Fibroblast of skin of scalp (primary cell): ENCODE results near the gene TSHZ1.

Experiments used
- DNase-seq: peaks from one replicate; pipeline ENCODE4 v3.0.0-alpha.2; 2013

TSHZ1 gene

DNA sequence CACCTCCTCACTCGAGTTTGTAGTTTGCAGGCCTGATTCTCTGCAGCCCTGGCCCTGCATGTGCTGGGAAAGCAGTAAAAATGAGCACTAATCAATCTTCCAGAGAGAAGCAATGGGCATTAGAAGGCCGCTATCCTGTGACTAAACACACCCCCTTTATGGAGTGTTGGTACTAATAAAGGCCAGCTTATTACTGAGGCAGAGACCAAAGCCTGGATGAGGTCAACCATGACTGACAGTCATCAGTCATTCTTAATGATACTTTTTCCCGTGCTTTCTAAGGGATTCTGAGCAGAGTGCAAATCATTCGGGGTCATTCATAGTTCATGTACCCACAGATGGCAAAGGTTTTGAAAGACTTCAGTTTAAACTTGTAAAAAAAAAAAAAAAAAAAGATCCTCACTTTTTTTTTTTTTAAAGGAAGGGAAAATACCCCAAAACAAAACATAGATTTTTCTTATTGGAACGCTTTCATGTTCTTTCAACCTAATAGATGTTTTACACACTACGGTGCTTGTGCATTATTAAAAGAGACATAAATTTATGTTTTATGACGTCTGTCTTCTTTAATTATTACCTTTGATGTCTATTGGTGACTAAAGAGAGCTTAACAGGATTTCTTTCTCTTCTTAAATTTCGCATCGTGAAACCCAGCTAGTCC is 13.2 kb downstream of the TSHZ1 start:
- DNase-seq: no peak

DNA sequence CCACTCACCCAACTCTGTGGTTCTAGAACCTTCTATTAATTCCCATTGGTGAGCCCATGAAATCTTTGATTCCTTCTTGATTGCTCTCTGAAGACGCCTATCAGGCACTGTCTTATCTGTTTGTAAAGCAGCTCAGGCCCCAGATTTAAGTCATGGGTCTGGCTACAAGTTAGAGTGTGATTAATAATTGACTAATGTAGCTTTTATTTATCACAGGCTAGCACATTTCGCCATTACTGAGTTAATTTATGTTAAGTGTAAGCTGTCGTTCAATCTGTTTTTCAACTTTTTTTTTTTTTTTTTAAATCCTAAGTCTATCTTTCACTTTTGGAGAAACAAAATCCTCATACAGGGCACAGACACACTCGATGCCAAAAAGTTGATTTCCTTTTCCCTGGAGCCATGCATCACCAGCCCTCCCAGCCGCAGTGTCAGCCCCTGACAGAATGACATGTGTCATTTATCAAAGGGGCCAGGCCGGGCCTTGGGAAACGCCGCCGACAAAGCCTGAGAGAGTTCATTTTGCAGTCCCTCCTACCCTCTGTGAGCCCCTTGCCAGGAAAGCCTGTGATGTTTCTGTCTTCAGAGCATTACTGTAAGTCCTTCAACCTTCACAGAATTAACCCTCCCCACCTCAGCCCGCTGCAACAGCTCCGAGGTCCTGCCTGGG is 15.8 kb downstream of the TSHZ1 start:
- DNase-seq: no peak

DNA sequence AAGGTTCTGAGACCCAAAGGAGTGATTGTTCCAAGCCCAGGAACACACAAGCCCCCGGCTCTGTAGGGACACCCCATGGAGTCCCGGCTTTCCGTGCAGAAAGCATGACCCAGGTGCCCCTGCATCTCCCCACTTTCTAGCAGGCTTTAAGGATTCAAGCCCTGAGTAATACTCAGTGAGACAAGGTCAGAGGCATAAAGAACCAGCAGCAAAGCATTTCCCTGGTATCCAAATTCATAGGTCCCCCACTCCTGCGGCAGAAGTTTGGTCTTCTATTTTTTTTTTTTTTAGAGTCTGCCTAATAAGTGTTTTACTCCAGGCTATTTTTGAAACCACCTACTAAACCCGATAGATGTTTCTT is 16.3 kb downstream of the TSHZ1 start:
- no peak for DNase-seq

DNA sequence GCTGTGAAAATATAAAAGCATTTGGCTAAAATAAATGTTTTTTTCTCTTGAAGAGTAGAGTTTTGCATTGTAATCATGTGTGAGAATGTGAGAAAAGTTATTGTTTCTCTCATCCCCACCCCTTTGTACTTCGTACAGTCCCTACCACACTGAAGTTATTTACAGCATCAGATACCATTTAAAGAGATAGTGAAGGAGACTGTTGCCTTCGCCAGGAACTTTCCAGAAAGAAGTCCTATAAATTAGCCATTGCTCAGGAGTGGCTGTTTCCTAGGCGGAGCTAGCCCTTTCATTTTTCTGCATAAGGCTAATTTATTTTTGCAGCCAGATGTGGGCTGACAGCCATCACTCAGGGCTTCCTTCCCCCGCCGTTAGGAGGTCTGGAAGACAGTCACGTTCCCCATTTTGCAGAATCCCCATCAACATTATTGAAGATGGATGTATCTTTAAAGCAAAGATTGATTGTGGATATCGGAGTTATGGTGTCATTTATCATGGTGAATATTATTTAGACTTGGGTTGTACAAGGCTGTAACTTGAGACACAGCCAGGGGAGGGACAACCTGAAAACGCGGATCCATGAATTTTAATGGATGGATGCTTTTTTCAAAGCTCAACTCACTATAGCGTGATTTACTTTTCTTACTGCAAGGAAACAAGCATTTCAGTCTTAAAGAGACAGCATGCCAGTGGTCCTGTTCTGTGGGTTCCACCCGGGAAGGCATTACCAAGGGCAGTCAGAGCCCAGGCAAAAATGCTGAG is 17.1 kb downstream of the TSHZ1 start:
- no peak for DNase-seq

DNA sequence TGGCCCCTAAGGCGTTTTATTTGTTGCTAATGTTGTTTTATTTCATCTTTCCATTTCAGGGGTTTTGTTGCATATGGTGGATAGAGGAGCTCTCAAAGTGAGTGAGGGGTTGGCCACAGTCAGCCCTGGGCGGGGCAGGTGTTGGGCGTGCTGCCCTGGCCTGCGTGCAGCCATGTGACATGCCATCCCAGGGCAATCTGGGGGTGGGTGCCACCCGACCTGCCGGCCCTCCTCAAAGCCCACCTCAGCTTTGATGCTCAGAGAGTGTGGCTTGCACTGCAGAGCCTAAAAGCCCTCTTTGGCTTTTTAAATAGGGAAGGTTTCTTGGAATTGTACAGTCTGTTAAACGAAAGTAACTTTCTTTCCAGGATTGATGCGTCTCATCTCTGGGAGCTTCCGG is 18.4 kb downstream of the TSHZ1 start:
- DNase-seq: no peak

DNA sequence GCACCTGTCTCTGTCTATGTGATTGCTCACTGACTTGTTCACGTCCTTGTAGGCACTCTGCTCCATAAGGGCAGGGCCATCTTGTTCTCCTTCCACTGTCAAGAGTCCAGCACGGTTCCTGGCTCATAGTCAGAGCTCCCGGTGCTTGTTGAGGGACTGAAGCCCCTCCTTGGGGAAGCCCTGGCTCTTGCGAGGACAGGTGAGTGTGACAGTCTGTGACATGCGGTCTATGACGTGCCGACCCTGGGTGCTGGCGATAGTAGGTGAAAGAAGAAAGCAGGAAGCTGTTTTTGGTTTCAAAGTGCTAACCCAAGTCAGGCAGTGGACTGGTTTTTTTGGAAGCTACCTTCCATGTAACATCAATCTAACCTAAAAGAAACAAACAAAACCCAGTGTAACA is 18.8 kb downstream of the TSHZ1 start:
- no peak for DNase-seq

DNA sequence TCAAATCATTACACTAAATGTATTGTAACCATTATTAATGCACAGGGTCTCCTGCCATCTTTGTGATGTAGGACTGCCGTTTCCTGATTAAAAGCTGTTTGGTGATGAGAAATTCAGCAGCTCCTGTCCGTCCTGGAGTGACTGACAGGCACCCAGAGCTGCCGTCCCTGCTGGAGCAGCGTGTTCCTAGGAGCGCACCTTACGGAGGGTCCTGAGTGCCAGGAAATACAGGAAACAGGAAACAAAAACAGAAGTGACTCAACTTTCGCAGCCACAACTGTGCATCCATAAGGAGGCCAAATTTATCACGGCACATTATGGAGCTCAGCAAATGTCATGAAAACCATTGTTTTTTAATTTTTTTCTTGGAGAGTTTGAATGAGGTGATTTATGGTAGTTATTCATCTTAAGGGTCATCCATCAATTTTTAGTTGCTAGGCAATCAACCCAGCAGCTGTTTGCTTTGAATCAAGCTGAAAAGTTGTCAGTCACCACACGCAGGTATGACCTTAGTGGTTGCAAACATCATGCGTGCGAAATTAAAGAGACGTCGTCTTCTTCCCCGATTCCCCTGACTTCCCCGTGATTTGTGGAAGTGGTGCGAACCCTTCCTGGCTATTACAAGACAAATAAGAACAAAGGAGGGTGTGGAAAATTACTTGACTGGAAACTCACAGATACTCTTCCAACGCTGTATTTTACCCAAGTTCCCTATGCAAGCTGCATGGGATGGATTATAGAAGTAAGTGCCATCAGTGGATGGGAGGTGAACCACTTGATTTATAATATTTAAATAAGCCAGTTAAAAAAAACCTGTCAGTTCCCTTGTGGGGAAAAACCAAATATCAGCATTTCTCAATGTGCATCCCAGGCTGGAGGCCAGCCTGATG is 19.8 kb downstream of the TSHZ1 start:
- DNase-seq: no peak

DNA sequence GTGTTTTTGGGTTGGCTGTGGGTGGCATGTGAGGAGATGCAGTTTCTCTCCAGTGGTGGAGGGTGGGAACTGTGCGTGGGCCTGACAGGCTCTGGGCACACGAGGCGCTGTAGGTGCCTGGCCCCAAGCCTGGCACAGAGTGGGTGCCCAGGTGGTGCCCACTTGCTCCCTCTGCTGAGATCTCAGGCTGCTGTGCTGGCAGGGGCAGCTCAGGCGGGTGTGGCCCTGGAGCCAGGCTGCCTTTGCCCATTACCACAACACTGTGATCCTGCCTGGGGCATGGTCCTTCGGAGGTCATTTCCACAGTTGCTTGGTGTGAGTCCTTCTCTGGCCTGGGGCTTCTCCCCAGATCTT is 20.4 kb downstream of the TSHZ1 start:
- no peak for DNase-seq

DNA sequence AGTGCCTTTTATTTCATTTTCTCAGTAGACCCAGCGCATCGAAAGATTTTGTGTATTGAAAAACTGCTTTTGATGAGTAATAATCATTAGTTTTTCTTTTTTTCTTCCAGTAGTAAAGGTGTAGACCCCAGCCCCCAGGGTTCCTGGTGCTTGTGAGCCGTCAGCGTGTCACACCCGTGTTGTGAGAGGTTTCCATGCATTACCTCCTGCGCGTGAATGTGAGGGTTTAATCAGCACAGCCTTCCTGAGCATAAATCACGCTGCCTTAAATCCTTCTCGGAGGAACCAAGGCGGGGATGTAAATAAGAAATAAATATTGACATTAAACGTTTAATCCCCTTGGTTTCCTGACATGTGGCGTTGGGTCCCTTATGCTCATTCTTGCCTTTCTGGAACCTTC is 24.3 kb downstream of the TSHZ1 start:
- DNase-seq: no peak

DNA sequence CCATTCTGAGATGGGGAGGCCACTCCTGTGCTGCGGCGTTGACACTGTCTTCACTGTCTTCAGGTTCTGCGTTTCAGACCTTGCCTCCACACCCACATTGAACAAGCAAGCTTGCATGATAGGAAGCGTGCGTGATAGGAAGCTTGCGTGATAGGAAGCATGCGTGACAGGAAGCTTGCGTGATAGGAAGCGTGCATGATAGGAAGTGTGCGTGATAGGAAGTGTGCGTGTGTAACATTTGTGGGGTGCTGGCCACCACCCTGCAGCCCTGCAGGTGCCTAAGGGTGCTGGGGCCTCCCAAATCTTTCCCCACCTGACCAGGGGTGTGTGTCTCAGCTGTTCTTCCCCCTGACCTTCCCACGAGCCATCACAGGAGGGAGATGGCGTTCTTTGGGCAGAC is 25.3 kb downstream of the TSHZ1 start:
- no peak for DNase-seq

DNA sequence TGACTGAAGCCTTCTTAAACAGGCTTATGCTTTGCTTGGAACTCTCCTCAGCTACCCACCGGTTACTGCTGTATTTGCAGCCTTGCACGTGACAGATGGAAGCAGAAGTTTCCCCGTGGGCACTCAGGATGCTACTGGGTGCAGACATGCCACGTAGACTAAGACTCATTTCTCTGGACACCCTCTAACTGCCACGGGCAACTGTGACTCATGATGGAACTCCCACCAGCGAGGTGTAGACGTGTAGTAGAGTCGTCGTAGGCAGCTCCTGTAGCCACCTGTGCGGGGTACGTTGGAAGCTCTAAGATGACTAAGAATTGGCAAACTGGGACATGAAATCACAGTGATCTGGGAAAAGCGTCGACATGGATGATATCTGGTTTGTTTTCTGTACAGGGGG is 27.5 kb downstream of the TSHZ1 start:
- DNase-seq: no peak

DNA sequence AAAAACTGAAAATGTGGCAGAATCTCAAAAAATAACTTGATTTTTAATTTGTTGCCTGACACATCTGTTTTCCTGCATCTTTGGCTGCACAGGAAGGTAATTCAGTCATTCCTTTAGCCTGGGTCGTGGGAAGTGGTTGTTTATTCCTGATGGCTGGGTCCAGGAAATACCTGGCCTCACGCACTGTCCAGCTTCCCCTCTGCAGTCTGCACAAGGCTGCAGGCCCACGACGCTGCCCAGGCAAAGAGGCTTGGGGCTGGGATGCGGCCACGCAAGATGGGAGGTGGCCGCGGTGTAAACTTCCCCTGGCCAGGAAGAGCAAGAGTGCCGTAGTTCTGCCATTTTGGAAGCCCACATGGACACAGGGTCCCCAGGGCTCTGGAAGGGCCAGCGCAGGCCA is 28.2 kb downstream of the TSHZ1 start:
- no peak for DNase-seq

DNA sequence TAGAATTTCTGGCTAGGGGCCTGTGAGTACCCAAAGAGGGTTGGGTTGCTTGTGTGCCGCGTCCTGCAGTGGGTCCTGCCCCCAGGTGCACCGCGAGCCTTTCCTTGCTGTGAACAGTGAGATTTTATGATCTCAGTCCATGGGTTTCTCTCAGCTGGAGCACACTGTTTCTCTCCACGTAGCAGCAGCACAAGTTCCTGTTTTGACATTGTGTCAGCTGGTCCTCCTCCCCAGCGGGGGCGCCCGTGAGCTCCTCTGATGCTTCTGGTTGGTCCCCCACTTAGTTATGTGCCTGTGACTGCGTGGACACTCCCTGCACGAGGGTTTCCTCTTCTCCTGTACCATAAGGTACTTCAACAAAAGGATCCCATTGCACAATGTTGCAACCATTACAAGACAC is 29.8 kb downstream of the TSHZ1 start:
- DNase-seq: no peak

DNA sequence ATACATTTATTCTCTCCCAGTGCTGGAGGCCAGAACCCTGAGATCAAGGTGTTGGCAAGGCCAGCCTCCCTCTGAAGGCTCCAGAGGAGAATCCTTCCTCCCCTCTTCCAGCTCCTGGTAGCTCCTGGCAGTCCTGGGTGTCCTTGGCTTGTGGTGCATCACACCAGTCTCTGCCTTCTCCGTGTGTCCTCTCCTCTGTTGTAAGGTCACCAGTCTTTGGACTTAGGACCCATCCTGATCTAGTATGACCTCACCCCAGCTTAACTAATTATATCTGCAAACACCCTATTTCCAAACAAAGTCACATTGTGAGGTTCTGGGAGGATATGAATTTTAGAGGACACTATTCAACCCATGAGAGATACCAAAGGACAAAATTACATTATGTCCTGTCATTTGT is 31.1 kb downstream of the TSHZ1 start:
- no peak for DNase-seq

DNA sequence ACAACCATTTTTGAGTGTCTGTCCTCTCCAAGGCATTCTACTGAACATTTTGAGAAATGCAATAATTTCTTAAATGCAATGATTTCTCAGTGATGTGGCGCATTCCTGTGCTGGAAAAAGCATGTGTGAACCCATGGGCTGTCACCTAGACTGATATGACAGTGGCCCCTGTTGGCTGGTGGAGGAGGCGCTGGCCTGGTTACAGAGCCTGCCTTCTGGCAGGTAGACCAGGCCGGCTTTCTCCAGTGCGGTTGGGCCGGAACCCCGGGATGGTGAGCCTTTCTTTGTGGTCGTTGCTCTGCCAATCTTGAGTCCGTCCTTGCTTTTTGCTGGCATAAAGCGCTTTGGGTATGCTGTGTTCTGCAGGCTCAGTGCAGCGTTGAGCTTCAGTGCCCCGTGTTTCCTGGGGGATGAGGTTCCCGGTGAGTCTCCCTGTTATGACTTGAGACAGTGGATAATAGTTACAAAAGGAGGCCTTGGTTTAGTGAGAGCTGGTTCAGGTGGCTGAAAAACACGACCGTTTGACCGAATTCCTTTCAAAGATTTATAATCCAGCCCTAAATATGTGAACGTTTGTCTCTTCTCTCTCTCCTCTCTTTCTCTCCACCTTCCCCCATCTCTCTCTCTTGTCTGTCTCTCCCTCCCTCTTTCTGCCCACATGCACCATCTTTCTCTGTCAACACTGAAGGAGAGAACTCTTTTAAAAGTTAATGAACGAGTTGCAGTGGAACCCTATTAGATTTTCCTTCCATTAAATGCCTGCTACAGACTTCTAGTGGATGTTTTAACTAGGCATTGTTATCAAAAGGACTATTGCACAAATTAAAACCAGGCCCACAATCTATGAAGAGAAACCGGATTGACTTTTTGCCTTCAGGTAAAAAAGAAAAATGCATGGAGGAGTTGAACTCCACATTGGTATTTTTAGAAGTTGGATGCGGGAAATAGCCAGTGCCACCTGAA is 34.0 kb downstream of the TSHZ1 start:
- peak; percentile 22 for DNase-seq

DNA sequence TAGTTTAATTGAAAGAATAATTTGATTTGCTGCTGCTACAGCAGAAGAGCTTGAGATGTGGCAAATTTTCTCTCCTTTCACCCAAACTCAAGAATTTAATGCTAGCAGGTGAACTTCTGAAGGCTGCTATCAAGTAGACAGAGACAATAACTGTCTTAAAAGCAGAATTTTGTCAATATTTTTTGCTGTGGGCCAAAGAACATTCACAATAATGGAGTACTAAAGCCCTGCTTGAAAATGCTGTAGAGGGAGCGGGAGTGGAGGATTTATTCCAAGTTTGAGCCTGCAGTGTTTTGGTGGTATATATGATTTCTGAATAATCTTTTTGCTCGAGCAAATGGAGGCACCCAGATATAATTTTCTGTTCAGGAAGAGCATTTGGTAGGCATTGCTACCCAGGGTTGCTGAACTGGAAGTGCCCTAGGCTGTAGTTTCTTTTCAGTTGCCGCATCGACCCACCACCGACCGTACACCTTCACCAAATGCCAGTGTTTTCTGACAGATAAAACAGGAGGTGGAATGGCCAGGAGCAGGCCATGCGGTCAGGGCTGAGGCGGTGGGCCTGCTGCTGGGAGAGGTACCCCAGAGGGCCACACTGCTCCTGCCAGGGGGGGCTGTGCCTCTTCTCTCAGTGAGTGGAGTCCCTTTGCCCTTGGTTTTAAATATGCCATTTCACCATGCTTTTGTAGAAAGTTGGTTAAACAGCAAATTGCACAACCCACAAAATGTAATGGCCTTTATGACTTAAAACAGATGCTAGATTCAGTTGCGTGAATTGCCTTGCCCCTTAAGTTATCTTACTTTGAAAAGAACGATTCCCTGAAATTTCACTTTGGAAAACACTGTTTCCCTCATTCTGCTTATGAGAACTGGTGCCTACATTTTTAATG is 36.4 kb downstream of the TSHZ1 start:
- DNase-seq: peak; percentile 23

DNA sequence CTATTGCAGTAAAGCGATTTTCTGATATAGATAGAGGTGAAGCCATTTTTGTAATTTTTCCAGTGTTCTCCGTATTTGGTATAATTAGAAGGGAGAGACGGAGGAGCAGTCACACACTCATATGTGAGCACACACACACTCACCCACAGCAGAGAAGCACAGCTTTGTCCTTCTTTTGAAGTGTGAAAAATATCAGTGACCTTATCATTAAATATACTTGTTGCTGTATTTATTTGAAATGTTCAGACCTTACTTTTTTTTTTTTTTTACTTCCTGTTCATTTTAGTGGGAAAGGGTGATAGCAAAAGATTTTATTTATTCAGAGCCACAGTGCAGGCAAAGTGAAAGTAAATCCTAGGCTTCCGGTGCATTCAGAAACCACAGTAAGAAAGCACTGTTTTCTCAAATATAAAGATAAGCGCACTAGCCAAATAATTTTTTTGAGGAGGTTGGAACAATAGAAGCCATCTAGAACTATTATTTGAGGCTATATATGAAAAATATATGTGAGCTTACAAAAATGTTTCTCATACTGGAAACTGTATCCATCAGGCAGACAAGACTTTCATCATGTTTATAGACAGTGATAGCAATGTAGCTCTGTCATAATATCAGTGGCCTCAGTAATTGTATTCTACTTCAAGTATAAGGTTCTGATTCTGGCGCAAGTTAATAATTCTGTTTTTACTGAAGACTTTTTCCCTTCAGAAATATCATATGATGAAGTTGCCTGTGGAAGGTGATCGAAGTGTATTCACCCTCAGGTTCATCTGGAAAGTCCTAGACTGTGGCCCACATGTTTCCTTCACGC is 37.2 kb downstream of the TSHZ1 start:
- DNase-seq: peak; percentile 48

DNA sequence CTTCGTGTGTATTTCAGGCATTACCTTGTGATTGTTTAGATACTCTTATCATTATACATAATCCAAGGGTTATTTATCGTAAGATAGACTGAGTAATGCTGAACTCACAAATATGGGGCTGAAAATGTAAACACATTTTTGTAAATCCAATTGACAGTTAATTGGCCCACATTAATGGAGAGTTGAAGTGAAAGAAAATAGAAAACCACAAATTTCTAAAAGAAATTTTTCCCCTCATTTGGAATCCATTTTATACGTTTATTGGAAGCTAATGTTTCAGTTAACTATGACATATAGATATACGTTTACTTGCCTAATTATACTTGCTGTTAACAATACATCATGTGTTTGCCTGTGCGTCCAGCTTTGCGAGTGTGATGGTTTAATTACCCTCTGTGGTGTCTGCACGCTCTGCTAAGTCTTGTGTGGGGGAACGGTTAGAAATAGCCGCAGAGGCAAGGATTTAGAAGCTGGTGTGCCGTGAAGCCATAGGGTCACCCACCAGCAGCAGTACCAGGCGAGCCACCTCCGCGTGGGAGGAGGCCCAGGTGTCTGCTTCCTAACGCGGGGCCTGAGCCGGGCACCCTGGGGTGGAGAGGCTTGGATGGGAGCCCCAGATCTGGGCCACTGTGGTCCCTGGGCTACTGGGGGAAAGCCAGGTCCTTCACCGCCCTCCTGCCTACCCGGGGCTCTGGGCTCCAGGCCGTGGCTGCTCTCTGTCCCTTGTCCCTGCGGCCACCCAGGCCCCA is 38.0 kb downstream of the TSHZ1 start:
- DNase-seq: no peak

DNA sequence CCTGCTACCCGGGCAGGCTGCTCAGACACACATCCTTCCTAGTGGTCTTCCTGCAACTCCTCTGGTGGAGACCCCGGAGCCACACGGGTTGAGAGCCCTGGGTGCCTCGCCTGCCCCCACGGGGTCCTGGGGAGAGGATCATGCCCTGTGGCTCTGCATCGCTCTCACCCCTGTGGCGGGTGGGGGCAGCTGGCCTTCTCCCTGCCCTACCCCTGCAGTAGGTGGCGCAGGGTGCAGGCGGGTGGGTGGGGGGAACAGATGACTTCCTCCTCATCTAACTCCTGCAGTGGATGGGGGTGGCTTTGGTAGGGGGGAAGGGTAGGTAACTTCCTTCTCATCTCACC is 38.5 kb downstream of the TSHZ1 start:
- no peak for DNase-seq
